Ovary (tissue), 9 donors: Measurements from ENCODE around the gene CIZ1. TPM values are rescaled to one million over a fixed set of nuclear protein-coding genes. Genes with fewer than 3 reads are reported as not detected.

Experiments used
- DNase-seq, 5 donors: peaks; one replicate each; pipeline ENCODE4 v3.0.0-alpha.2; 2019 to 2020
- H3K27ac ChIP-seq, 2 donors: fragments of 200-600 bp; one replicate each; pipeline versions ENCODE4 v1.5.1 to v1.8.0; 2019 to 2022
- H3K27me3 ChIP-seq: fragments of 200-600 bp; one replicate; pipeline ENCODE4 v1.8.0; 2022
- H3K36me3 ChIP-seq: fragments of 200-600 bp; sonication (generic); one replicate; pipeline ENCODE4 v1.5.1; 2019
- H3K4me1 ChIP-seq: one replicate; pipeline ENCODE4 v1.8.1; 2013; ENCODE audit warnings: mild to moderate bottlenecking, moderate library complexity; ENCODE audit not compliant: insufficient read depth
- H3K4me3 ChIP-seq: fragments of 200-600 bp; sonication (generic); one replicate; pipeline ENCODE4 v1.5.1; 2017
- H3K9me3 ChIP-seq, 2 donors: fragments of 200-600 bp in 1 of 2; sonication (generic) in 1 of 2; one replicate each; pipeline versions ENCODE4 v1.5.1 to v1.8.1; 2013 to 2019; ENCODE audit warnings: mild to moderate bottlenecking in 1 of 2, moderate library complexity in 1 of 2
- CTCF ChIP-seq, 3 donors: fragments of 450-650 bp in 2 of 3; fragments of 200-600 bp in 1 of 3; IDR thresholded peaks; one replicate each; pipeline versions ENCODE4 v1.5.1 to v1.8.0; 2016 to 2022; ENCODE audit warnings: antibody characterized with exemption in 3 of 3, mild to moderate bottlenecking in 1 of 3
- EP300 ChIP-seq: sonication (generic); formaldehyde crosslinking; IDR thresholded peaks from one replicate; pipeline ENCODE4 v1.6.1; 2017; ENCODE audit warnings: antibody characterized with exemption
- POLR2A ChIP-seq: fragments of 450-650 bp; IDR thresholded peaks from one replicate; pipeline ENCODE4 v1.6.1; 2017; ENCODE audit warnings: antibody characterized with exemption, mild to moderate bottlenecking, moderate library complexity
- WGBS, 3 donors: extraction: QIAGEN DNeasy Blood & Tissue Kit in 1 of 3; methylation state at CpG; one replicate each; pipeline versions ENCODE4 v1.1.5 to v1.1.7; 2013 to 2017; 5-methylcytosine and 5-hydroxymethylcytosine counted together
- intact Hi-C, 4 donors: fragments of 100-400 bp; cut with DNase I; formaldehyde crosslinking; loops; one replicate each; pipeline versions ENCODE4 v1.11.0 to v1.15.1; 2022 to 2023
- polyA plus RNA-seq, 2 donors: library from polyadenylated mRNA; stranded (reverse); fragments of 200-250 nt in 1 of 2; fragments of 350-450 nt in 1 of 2; fragmentation: Illumina TruSeq in 1 of 2; extraction: RNeasy Lipid Tissue Mini Kit (QIAGEN cat#74804) in 1 of 2; gene quantifications; one replicate each; pipeline ENCODE4 v1.2.3, GENCODE V29; 2013 to 2014
- total RNA-seq, 7 donors: library from RNA; depleted of rRNA in 2 of 7; stranded (reverse); fragments of >200 nt in 2 of 7; fragmentation: NEBNext Ultra II Directional in 3 of 7; extraction: Animal tissue kit (Norgen Biotek cat#: 25700) in 3 of 7; gene quantifications; one replicate each; pipeline versions ENCODE4 v1.1.0 to v1.2.4, GENCODE V29; 2016 to 2023
- donor health status: DM: no; HTN: no; CAD: no; lungs with moderate emphysema.
- donor health status: DM: no; HTN: no; CAD: no.
- donor health status: Bipolar disorder and iron deficiency.
- donor health status: DM: yes; HTN: yes; CAD: no.
- donor health status: DM: no; HTN: no; CAD: no.
- donor health status: DM: yes; HTN: yes; CAD: no.

The CIZ1 gene
- total and polyA plus RNA-seq, 9 donors, result 53.1 to 185 (median 138) TPM

GRCh38 chr9:128163027-128163515 is 28.3 kb downstream of the CIZ1 start:
- WGBS, 3 donors, result 89 to 91% (median 90%) methylated on average over 6 of the region's 6 CpGs
- no peak overlapping the region for H3K4me3 ChIP-seq
- intact Hi-C loops, result no loop called here
- no peak for DNase-seq
- no peaks in the 10 kb centered on the region for H3K27me3 ChIP-seq
- no peaks in the 10 kb centered on the region for H3K9me3 ChIP-seq
- H3K27ac ChIP-seq, result no peak overlapping the region
- peaks cover 3% of the 10 kb centered on the region for H3K4me1 ChIP-seq
- TF ChIP-seq CTCF (IDR thresholded peaks at IDR 0.05), result no peak
- TF ChIP-seq POLR2A, result no peak
- no peak for TF ChIP-seq EP300
- no peaks in the 10 kb centered on the region for H3K36me3 ChIP-seq

GRCh38 chr9:128162215-128163026 is 29.0 kb downstream of the CIZ1 start:
- H3K4me1 ChIP-seq, result peaks cover 3% of the 10 kb centered on the region
- H3K4me3 ChIP-seq, result no peak overlapping the region
- 68 to 81% (median 70%) methylated on average over 10 of the region's 10 CpGs for WGBS, 3 donors
- H3K36me3 ChIP-seq, result no peaks in the 10 kb centered on the region
- peak in 3 of 5 donors; percentile 40 to 57 (median 48) for DNase-seq
- H3K27me3 ChIP-seq, result no peaks in the 10 kb centered on the region
- no peak for TF ChIP-seq POLR2A
- TF ChIP-seq EP300, result no peak
- no peak for TF ChIP-seq CTCF (IDR thresholded peaks at IDR 0.05)
- H3K9me3 ChIP-seq, result no peaks in the 10 kb centered on the region
- intact Hi-C loops, result no loop called here
- no peak overlapping the region for H3K27ac ChIP-seq

GRCh38 chr9:128161215-128161902 is 30.0 kb downstream of the CIZ1 start:
- 83 to 91% (median 91%) methylated on average over 13 of the region's 13 CpGs for WGBS, 3 donors

More at GRCh38 chr9:128161215-128161902, 30.0 kb downstream of the CIZ1 start:
- no peaks in the 10 kb centered on the region for H3K27me3 ChIP-seq
- H3K4me3 ChIP-seq, result no peak overlapping the region
- peaks cover 3% of the 10 kb centered on the region for H3K4me1 ChIP-seq
- no peaks in the 10 kb centered on the region for H3K9me3 ChIP-seq
- peak in 1 of 5 donors; percentile 25 for DNase-seq
- intact Hi-C loops, result no loop called here
- TF ChIP-seq POLR2A (no peak), EP300 (no peak), CTCF (IDR thresholded peaks at IDR 0.05) (no peak)
- no peaks in the 10 kb centered on the region for H3K36me3 ChIP-seq
- no peak overlapping the region for H3K27ac ChIP-seq
